HCT116 (cell line): Measurements from ENCODE around the gene GLRX. TPM values are rescaled to one million over a fixed set of nuclear protein-coding genes. Genes with fewer than 3 reads are reported as not detected.
A peak's percentile ranks its signal among the peaks of the same experiment; 100 is the strongest.

Experiments
- ATAC-seq: fragments of 200-7000 bp; cut with Tn5 transposase; 2 replicates; pipeline ENCODE4 v1.9.1; 2020; ENCODE audit warnings: mild to moderate bottlenecking, moderate library complexity
- BruUV-seq: library from RNA; stranded (reverse); fragments of 400-500 nt; replicated peaks from 2 replicates; lab custom pipeline; 2021; lab: Mats Ljungman, UMichigan
- CTCF ChIA-PET: fragments of 300-600 bp; sonication (Branson Sonifier 250); formaldehyde crosslinking; loops from one replicate; lab custom pipeline; 2021; ENCODE audit warnings: antibody characterized with exemption; lab: Charles Lee
- POLR2A ChIA-PET: fragments of 300-600, 350-600 bp; sonication (Branson Sonifier 250); formaldehyde crosslinking; loops from one replicate; lab custom pipeline; 2021; ENCODE audit warnings: antibody characterized with exemption; lab: Charles Lee
- RAD21 ChIA-PET, 2 experiments: fragments of 300-600 bp; sonication (Branson Sonifier 250); formaldehyde crosslinking; loops; one replicate each; lab custom pipeline; 2023; ENCODE audit warnings: low total read pairs in 2 of 2; ENCODE audit not compliant: uncharacterized antibody in 2 of 2, unreplicated experiment in 2 of 2, low non-redundant PET in 1 of 2; lab: Charles Lee
- DNase-seq: peaks from one replicate; pipeline ENCODE4 v3.0.0-alpha.2; 2010; ENCODE audit warnings: low read depth, low spot score
- H2AFZ ChIP-seq: fragments of 200-600 bp; shearing (Covaris generic), sonication (generic); 2 replicates; pipeline ENCODE4 v1.6.1; 2017; ENCODE audit warnings: low read depth, mixed run types, mixed read lengths, antibody characterized with exemption, low read length; ENCODE audit not compliant: poor library complexity, severe bottlenecking
- H3K27ac ChIP-seq: 2 replicates; pipeline ENCODE4 v1.5.1; 2012; ENCODE audit warnings: low read depth, low read length
- H3K27me3 ChIP-seq: fragments of 200-600 bp; sonication (generic); 2 replicates; pipeline ENCODE4 v1.6.1; 2016; ENCODE audit warnings: mixed run types, low read length, mixed read lengths; ENCODE audit not compliant: insufficient read depth
- H3K36me3 ChIP-seq, 2 experiments: fragments of 200-500 bp in 1 of 2; fragments of 200-600 bp in 1 of 2; sonication (Bioruptor generic) in 1 of 2; sonication (generic) in 1 of 2; 2 replicates each; pipeline versions ENCODE4 v1.5.1 to v1.6.1; 2014 to 2016; ENCODE audit warnings: low read length in 2 of 2, inconsistent platforms in 1 of 2, mixed read lengths in 1 of 2, mixed run types in 1 of 2; ENCODE audit not compliant: insufficient read depth in 2 of 2, control insufficient read depth in 1 of 2
- H3K4me1 ChIP-seq, 2 experiments: fragments of 200-600 bp in 1 of 2; sonication (generic) in 1 of 2; 2 replicates each; pipeline versions ENCODE4 v1.5.1 to v1.6.1; 2012 to 2017; ENCODE audit warnings: low read length in 2 of 2, inconsistent platforms in 1 of 2, mild to moderate bottlenecking in 1 of 2, mixed read lengths in 1 of 2, mixed run types in 1 of 2, moderate library complexity in 1 of 2; ENCODE audit not compliant: insufficient read depth in 2 of 2, control insufficient read depth in 1 of 2
- H3K4me2 ChIP-seq: fragments of 200-600 bp; sonication (generic); 2 replicates; pipeline ENCODE4 v1.6.1; 2017; ENCODE audit warnings: mixed run types, low read length, mixed read lengths
- H3K4me3 ChIP-seq, 2 experiments: fragments of 200-600 bp in 1 of 2; sonication (generic) in 1 of 2; replicated peaks in 1 of 2; 2 replicates each; pipeline ENCODE4 v1.5.1; 2011 to 2016; ENCODE audit warnings: low read length in 2 of 2, control low read depth in 1 of 2, low read depth in 1 of 2, mild to moderate bottlenecking in 1 of 2, mixed read lengths in 1 of 2, mixed run types in 1 of 2
- H3K79me2 ChIP-seq: fragments of 200-600 bp; sonication (generic); 2 replicates; pipeline ENCODE4 v1.6.1; 2017; ENCODE audit warnings: mild to moderate bottlenecking, mixed run types, low read length, moderate library complexity, mixed read lengths; ENCODE audit not compliant: insufficient read depth
- H3K9ac ChIP-seq: fragments of 200-600 bp; sonication (generic); 2 replicates; pipeline ENCODE4 v1.6.1; 2016; ENCODE audit warnings: low read length, mixed read lengths
- H3K9me2 ChIP-seq: fragments of 200-600 bp; sonication (generic), shearing (Covaris generic); 2 replicates; pipeline ENCODE4 v1.6.1; 2017; ENCODE audit warnings: mixed run types, mild to moderate bottlenecking, moderate library complexity; ENCODE audit not compliant: insufficient read depth
- H3K9me3 ChIP-seq, 2 experiments: fragments of 200-500 bp in 1 of 2; fragments of 200-600 bp in 1 of 2; sonication (Bioruptor generic) in 1 of 2; sonication (generic) in 1 of 2; 2 replicates each; pipeline ENCODE4 v1.6.1; 2014 to 2017; ENCODE audit warnings: low read length in 2 of 2, mixed read lengths in 2 of 2, inconsistent platforms in 1 of 2, low read depth in 1 of 2, mild to moderate bottlenecking in 1 of 2, mixed run types in 1 of 2, moderate library complexity in 1 of 2; ENCODE audit not compliant: control insufficient read depth in 1 of 2, insufficient read depth in 1 of 2
- H4K20me1 ChIP-seq: fragments of 200-600 bp; sonication (generic), shearing (Covaris generic); 2 replicates; pipeline ENCODE4 v1.6.1; 2017; ENCODE audit warnings: mixed run types, mild to moderate bottlenecking, moderate library complexity; ENCODE audit not compliant: insufficient read depth
- CTCF ChIP-seq, 3 experiments: fragments of 200-600 bp in 1 of 3; sonication (generic) in 1 of 3; IDR thresholded peaks in 2 of 3; conservative IDR thresholded peaks in 1 of 3; 2 replicates each; pipeline ENCODE4 v1.5.1; 2012 to 2017; ENCODE audit warnings: low read depth in 2 of 3, low read length in 2 of 3, antibody characterized with exemption in 1 of 3, borderline replicate concordance in 1 of 3, control low read depth in 1 of 3, mild to moderate bottlenecking in 1 of 3, mixed read lengths in 1 of 3, mixed run types in 1 of 3, moderate library complexity in 1 of 3; ENCODE audit not compliant: insufficient read depth in 1 of 3
- FOSL1 ChIP-seq: IDR thresholded peaks from 2 replicates; pipeline ENCODE4 v1.6.1; 2012; ENCODE audit warnings: low read depth
- JUND ChIP-seq: IDR thresholded peaks from 2 replicates; pipeline ENCODE4 v1.6.1; 2012
- RAD21 ChIP-seq: IDR thresholded peaks from 2 replicates; pipeline ENCODE4 v1.6.1; 2012; ENCODE audit warnings: low read depth, mild to moderate bottlenecking
- REST ChIP-seq: IDR thresholded peaks from 2 replicates; pipeline ENCODE4 v1.6.1; 2012; ENCODE audit warnings: low read depth
- SIN3A ChIP-seq: IDR thresholded peaks from 2 replicates; pipeline ENCODE4 v1.6.1; 2012; ENCODE audit warnings: low read depth
- SP1 ChIP-seq: IDR thresholded peaks from 2 replicates; pipeline ENCODE4 v1.6.1; 2012; ENCODE audit warnings: low read depth
- YY1 ChIP-seq: IDR thresholded peaks from 2 replicates; pipeline ENCODE4 v1.6.1; 2011; ENCODE audit warnings: low read length, low read depth, moderate library complexity, mild to moderate bottlenecking; ENCODE audit not compliant: insufficient replicate concordance; ENCODE audit errors: extremely low read depth
- ZFX ChIP-seq: fragments of 450-650 bp; IDR thresholded peaks from 2 replicates; pipeline ENCODE4 v1.6.1; 2017
- intact Hi-C: fragments of 100-400 bp; cut with micrococcal nuclease; formaldehyde crosslinking; loops from 2 replicates; pipeline ENCODE4 v1.10.0; 2022
- total RNA-seq: library from RNA; stranded (reverse); gene quantifications from one replicate; pipeline ENCODE4 v1.2.1, GENCODE V29; 2021; ENCODE audit not compliant: unreplicated experiment

The GLRX gene
- total RNA-seq, 1 experiment from 2014 or later, result 29.3 TPM

- Histone ChIP-seq H3K9me2 (no peaks in the 10 kb centered on the region), H3K79me2 (no peaks in the 10 kb centered on the region), H2AFZ (peak overlapping the region; percentile 87), H3K27ac (peak overlapping the region; percentile 70), H4K20me1 (no peaks in the 10 kb centered on the region), H3K9me3 (no peaks in the 10 kb centered on the region), H3K4me3 (peak overlapping the region; percentile 69 to 75), H3K36me3 (no peaks in the 10 kb centered on the region; a peak in 1 of 4 replicates), H3K27me3 (no peaks in the 10 kb centered on the region), H3K9ac (peak overlapping the region; percentile 49), H3K4me2 (peak overlapping the region; percentile 89), H3K4me1 (peaks cover 25 to 36% of the 10 kb centered on the region in 2 experiments)
- DNase-seq (no peak), ATAC-seq (peak; percentile 26)
- intact Hi-C loops, result loop anchor here (2.0 to 5.0 kb wide), 2 partner anchors 91 to 112 kb away; partner anchors contain the start of gene RHOBTB3
- BruUV-seq, result no TSS peak
- TF ChIP-seq REST, result no peak
- no peak for TF ChIP-seq YY1
- TF ChIP-seq SIN3A, result no peak
- TF ChIP-seq SP1, result no peak
- TF ChIP-seq ZFX, result no peak
- TF ChIP-seq RAD21, result no peak
- no peak for TF ChIP-seq FOSL1
- no peak for TF ChIP-seq CTCF (IDR thresholded peaks at IDR 0.05 in 2 of 3, conservative IDR thresholded peaks at IDR 0.05 in 1 of 3; ENCODE audit: borderline replicate concordance in 1 of 3, insufficient read depth in 1 of 3, low read depth in 2 of 3, low read length in 2 of 3)
- TF ChIP-seq JUND, result no peak
- ChIA-PET POLR2A (interaction anchor here (0.7 to 2.2 kb wide), 11 partner anchors 9 to 177 kb away, joined by 3 to 14 read pairs (median 3); partner anchors contain the start of genes RFESD and RHOBTB3), CTCF (interaction anchor here (0.9 to 2.1 kb wide), 4 partner anchors 11 to 179 kb away, joined by 3 to 13 read pairs (median 4); no protein-coding TSS in a partner anchor), RAD21 (interaction anchor here in 1 of 2 experiments (0.9 kb wide), 1 partner anchor 42 kb away, joined by 5 read pairs; no protein-coding TSS in a partner anchor)
Observed at GRCh38 chr5:95823218-95823737, 752 bp upstream of the GLRX start.
